NCI-H446 (cell line): ENCODE results near the gene KIAA1755.

Source experiments
- DNase-seq, 2 experiments: peaks; one replicate each; lab custom pipeline; 2025; lab: John Stamatoyannopoulos, UW

Gene KIAA1755

GRCh38 chr20:38203981-38204357 lies 56.6 kb downstream of the KIAA1755 start:
- DNase-seq = no peak

GRCh38 chr20:38203337-38203980 lies 57.1 kb downstream of the KIAA1755 start:
- no peak for DNase-seq

- DNase-seq = no peak
These were observed 57.6 kb downstream of the KIAA1755 start for GRCh38 chr20:38202982-38203293.

- no peak for DNase-seq
These were observed 58.2 kb downstream of the KIAA1755 start for GRCh38 chr20:38202153-38202981.

GRCh38 chr20:38201356-38201755 lies 59.2 kb downstream of the KIAA1755 start:
- no peak for DNase-seq

- no peak for DNase-seq
These were observed 59.9 kb downstream of the KIAA1755 start for GRCh38 chr20:38200646-38201045.

- no peak for DNase-seq
These were observed 60.8 kb downstream of the KIAA1755 start for GRCh38 chr20:38199501-38200390.

- no peak for DNase-seq
These were observed 62.2 kb downstream of the KIAA1755 start for GRCh38 chr20:38198238-38198861.

GRCh38 chr20:38197619-38198018 lies 62.9 kb downstream of the KIAA1755 start:
- DNase-seq = no peak

- DNase-seq = no peak
These were observed 63.3 kb downstream of the KIAA1755 start for GRCh38 chr20:38197217-38197616.

- no peak for DNase-seq
These were observed 63.9 kb downstream of the KIAA1755 start for GRCh38 chr20:38196592-38196991.

GRCh38 chr20:38196076-38196475 lies 64.5 kb downstream of the KIAA1755 start:
- no peak for DNase-seq

- no peak for DNase-seq
These were observed 65.0 kb downstream of the KIAA1755 start for GRCh38 chr20:38195521-38195920.

- no peak for DNase-seq
These were observed 65.5 kb downstream of the KIAA1755 start for GRCh38 chr20:38194971-38195504.

GRCh38 chr20:38193586-38194105 lies 66.9 kb downstream of the KIAA1755 start:
- DNase-seq = no peak

- no peak for DNase-seq
These were observed 68.1 kb downstream of the KIAA1755 start for GRCh38 chr20:38192323-38192885.

GRCh38 chr20:38191654-38192053 lies 68.9 kb downstream of the KIAA1755 start:
- no peak for DNase-seq

GRCh38 chr20:38190936-38191371 lies 69.6 kb downstream of the KIAA1755 start:
- peak in 1 of 2 experiments; percentile 15 for DNase-seq

- DNase-seq = no peak
These were observed 70.4 kb downstream of the KIAA1755 start for GRCh38 chr20:38190166-38190565.

- no peak for DNase-seq
These were observed 73.0 kb downstream of the KIAA1755 start for GRCh38 chr20:38187517-38187916.

- DNase-seq = no peak
These were observed 73.7 kb downstream of the KIAA1755 start for GRCh38 chr20:38186788-38187221.
